ENCODE measurements around the gene DMAC2. TPM values are rescaled to one million over a fixed set of nuclear protein-coding genes. Genes with fewer than 3 reads are reported as not detected.

Gene DMAC2
- total and polyA plus RNA-seq, 2 experiments from 2014 or later: 77.2 to 86.5 TPM

DNA sequence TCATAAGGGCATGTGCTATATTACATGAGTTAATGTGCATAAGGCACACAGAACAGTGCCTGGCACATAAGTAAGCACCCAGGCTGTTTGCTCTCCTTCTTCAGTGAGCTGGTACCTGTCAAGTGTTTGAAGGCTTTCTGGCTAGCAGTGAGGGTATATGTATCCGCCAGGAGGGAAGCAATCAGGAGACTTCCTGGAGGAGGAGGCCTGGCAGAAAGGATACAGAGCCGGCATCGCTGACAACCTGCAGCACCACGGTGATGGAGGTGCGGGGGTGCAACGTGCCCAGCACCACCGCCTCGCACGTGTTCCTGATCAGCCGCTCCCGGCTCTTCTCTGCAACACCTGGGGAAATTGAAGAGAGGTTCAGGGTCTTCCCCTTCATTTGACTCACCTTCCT lies 48.1 kb downstream of the DMAC2 start:
- no peaks in the 10 kb centered on the region for H3K9me2 ChIP-seq (ENCODE audit: insufficient read depth)
- H3K4me1 Mint-ChIP-seq: peaks cover 10% of the 10 kb centered on the region
- H3K9me3 Mint-ChIP-seq: no peaks in the 10 kb centered on the region
- TF ChIP-seq ZNF331 (CRISPR knock-in tag; IDR thresholded peaks at IDR 0.05; ENCODE audit: low read depth) (no peak), POLR2AphosphoS5 (IDR thresholded peaks at IDR 0.05; ENCODE audit: low read depth) (no peak), EZH2 (IDR thresholded peaks at IDR 0.05; ENCODE audit: low read depth, unreplicated experiment) (no peak), JUNB (IDR thresholded peaks at IDR 0.05; ENCODE audit: unreplicated experiment) (no peak), NANOG (IDR thresholded peaks at IDR 0.05; ENCODE audit: borderline replicate concordance) (no peak), ZNF114 (CRISPR knock-in tag; IDR thresholded peaks at IDR 0.05) (no peak), STAT1 (IDR thresholded peaks at IDR 0.05; ENCODE audit: unreplicated experiment) (no peak), CREB1 (CRISPR knock-in tag; IDR thresholded peaks at IDR 0.05; ENCODE audit: low read depth) (no peak), ETS1 (IDR thresholded peaks at IDR 0.05) (no peak), EZH2phosphoT487 (IDR thresholded peaks at IDR 0.05; ENCODE audit: unreplicated experiment) (no peak)
- TF ChIP-seq, protein P1, sequence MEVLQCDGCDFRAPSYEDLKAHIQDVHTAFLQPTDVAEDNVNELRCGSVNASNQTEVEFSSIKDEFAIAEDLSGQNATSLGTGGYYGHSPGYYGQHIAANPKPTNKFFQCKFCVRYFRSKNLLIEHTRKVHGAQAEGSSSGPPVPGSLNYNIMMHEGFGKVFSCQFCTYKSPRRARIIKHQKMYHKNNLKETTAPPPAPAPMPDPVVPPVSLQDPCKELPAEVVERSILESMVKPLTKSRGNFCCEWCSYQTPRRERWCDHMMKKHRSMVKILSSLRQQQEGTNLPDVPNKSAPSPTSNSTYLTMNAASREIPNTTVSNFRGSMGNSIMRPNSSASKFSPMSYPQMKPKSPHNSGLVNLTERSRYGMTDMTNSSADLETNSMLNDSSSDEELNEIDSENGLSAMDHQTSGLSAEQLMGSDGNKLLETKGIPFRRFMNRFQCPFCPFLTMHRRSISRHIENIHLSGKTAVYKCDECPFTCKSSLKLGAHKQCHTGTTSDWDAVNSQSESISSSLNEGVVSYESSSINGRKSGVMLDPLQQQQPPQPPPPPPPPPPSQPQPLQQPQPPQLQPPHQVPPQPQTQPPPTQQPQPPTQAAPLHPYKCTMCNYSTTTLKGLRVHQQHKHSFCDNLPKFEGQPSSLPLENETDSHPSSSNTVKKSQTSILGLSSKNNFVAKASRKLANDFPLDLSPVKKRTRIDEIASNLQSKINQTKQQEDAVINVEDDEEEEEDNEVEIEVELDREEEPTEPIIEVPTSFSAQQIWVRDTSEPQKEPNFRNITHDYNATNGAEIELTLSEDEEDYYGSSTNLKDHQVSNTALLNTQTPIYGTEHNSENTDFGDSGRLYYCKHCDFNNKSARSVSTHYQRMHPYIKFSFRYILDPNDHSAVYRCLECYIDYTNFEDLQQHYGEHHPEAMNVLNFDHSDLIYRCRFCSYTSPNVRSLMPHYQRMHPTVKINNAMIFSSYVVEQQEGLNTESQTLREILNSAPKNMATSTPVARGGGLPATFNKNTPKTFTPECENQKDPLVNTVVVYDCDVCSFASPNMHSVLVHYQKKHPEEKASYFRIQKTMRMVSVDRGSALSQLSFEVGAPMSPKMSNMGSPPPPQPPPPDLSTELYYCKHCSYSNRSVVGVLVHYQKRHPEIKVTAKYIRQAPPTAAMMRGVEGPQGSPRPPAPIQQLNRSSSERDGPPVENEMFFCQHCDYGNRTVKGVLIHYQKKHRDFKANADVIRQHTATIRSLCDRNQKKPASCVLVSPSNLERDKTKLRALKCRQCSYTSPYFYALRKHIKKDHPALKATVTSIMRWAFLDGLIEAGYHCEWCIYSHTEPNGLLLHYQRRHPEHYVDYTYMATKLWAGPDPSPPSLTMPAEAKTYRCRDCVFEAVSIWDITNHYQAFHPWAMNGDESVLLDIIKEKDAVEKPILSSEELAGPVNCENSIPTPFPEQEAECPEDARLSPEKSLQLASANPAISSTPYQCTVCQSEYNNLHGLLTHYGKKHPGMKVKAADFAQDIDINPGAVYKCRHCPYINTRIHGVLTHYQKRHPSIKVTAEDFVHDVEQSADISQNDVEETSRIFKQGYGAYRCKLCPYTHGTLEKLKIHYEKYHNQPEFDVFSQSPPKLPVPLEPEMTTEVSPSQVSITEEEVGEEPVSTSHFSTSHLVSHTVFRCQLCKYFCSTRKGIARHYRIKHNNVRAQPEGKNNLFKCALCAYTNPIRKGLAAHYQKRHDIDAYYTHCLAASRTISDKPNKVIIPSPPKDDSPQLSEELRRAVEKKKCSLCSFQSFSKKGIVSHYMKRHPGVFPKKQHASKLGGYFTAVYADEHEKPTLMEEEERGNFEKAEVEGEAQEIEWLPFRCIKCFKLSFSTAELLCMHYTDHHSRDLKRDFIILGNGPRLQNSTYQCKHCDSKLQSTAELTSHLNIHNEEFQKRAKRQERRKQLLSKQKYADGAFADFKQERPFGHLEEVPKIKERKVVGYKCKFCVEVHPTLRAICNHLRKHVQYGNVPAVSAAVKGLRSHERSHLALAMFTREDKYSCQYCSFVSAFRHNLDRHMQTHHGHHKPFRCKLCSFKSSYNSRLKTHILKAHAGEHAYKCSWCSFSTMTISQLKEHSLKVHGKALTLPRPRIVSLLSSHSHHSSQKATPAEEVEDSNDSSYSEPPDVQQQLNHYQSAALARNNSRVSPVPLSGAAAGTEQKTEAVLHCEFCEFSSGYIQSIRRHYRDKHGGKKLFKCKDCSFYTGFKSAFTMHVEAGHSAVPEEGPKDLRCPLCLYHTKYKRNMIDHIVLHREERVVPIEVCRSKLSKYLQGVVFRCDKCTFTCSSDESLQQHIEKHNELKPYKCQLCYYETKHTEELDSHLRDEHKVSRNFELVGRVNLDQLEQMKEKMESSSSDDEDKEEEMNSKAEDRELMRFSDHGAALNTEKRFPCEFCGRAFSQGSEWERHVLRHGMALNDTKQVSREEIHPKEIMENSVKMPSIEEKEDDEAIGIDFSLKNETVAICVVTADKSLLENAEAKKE (CRISPR knock-in tag; IDR thresholded peaks at IDR 0.05): no peak
- TF ChIP-seq, protein P2, sequence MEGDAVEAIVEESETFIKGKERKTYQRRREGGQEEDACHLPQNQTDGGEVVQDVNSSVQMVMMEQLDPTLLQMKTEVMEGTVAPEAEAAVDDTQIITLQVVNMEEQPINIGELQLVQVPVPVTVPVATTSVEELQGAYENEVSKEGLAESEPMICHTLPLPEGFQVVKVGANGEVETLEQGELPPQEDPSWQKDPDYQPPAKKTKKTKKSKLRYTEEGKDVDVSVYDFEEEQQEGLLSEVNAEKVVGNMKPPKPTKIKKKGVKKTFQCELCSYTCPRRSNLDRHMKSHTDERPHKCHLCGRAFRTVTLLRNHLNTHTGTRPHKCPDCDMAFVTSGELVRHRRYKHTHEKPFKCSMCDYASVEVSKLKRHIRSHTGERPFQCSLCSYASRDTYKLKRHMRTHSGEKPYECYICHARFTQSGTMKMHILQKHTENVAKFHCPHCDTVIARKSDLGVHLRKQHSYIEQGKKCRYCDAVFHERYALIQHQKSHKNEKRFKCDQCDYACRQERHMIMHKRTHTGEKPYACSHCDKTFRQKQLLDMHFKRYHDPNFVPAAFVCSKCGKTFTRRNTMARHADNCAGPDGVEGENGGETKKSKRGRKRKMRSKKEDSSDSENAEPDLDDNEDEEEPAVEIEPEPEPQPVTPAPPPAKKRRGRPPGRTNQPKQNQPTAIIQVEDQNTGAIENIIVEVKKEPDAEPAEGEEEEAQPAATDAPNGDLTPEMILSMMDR (conservative IDR thresholded peaks at IDR 0.05; ENCODE audit: low read depth in 2 of 2): no peak
- TF ChIP-seq, protein P3, sequence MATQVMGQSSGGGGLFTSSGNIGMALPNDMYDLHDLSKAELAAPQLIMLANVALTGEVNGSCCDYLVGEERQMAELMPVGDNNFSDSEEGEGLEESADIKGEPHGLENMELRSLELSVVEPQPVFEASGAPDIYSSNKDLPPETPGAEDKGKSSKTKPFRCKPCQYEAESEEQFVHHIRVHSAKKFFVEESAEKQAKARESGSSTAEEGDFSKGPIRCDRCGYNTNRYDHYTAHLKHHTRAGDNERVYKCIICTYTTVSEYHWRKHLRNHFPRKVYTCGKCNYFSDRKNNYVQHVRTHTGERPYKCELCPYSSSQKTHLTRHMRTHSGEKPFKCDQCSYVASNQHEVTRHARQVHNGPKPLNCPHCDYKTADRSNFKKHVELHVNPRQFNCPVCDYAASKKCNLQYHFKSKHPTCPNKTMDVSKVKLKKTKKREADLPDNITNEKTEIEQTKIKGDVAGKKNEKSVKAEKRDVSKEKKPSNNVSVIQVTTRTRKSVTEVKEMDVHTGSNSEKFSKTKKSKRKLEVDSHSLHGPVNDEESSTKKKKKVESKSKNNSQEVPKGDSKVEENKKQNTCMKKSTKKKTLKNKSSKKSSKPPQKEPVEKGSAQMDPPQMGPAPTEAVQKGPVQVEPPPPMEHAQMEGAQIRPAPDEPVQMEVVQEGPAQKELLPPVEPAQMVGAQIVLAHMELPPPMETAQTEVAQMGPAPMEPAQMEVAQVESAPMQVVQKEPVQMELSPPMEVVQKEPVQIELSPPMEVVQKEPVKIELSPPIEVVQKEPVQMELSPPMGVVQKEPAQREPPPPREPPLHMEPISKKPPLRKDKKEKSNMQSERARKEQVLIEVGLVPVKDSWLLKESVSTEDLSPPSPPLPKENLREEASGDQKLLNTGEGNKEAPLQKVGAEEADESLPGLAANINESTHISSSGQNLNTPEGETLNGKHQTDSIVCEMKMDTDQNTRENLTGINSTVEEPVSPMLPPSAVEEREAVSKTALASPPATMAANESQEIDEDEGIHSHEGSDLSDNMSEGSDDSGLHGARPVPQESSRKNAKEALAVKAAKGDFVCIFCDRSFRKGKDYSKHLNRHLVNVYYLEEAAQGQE (IDR thresholded peaks at IDR 0.05; ENCODE audit: unreplicated experiment): no peak
- H4K20me1 ChIP-seq (replicated peaks; ENCODE audit: insufficient read depth): peaks cover 12% of the 10 kb centered on the region; the same call in 1 of the 2 replicates
- H3K27ac ChIP-seq (ENCODE audit: low read depth): no peak overlapping the region
- peaks cover 44% of the 10 kb centered on the region for H3K36me3 Mint-ChIP-seq (ENCODE audit: low read depth)
- peaks cover 13% of the 10 kb centered on the region; the same call in 1 of the 2 replicates for H3K36me3 ChIP-seq (ENCODE audit: insufficient read depth)
- H3K27me3 Mint-ChIP-seq (ENCODE audit: insufficient read depth, low read depth, poor library complexity): peaks cover 4% of the 10 kb centered on the region
- ATAC-seq: no peak
- no peak overlapping the region for H2AFZ ChIP-seq
- H3K4me2 ChIP-seq: no peak overlapping the region
- peaks cover 17% of the 10 kb centered on the region for H3K79me2 ChIP-seq (replicated peaks; ENCODE audit: insufficient read depth)
- H3K27me3 ChIP-seq (ENCODE audit: insufficient read depth): no peaks in the 10 kb centered on the region
- no peaks in the 10 kb centered on the region for H3F3A ChIP-seq (replicated peaks; ENCODE audit: low read depth)
- DNase-seq (ENCODE audit: low spot score): no peak
- peaks cover 7% of the 10 kb centered on the region; the same call in 1 of the 2 replicates for H3K4me1 ChIP-seq (ENCODE audit: insufficient read depth)
- H3K4me3 Mint-ChIP-seq: no peak overlapping the region
- no peak overlapping the region for H3K4me3 ChIP-seq
- no peak overlapping the region for H3K27ac Mint-ChIP-seq
